Right kidney (tissue), 1 donor: Measurements from ENCODE around the gene SLC9C2.
"Not testable (repeated sequence)": the region's sequence is repeated elsewhere in the genome, so short reads cannot be mapped to it uniquely, and the experiment has no call there.

Experiments
- DNase-seq: peaks from one replicate; pipeline ENCODE4 v3.0.0-alpha.2; 2016

SLC9C2 gene

GRCh38 chr1:173529106-173529505 is 73.8 kb downstream of the SLC9C2 start:
- no peak for DNase-seq

- DNase-seq, result no peak
These were observed 75.6 kb downstream of the SLC9C2 start for GRCh38 chr1:173527151-173527826.

- DNase-seq, result no peak
These were observed 76.9 kb downstream of the SLC9C2 start for GRCh38 chr1:173525926-173526325.

- no peak for DNase-seq
These were observed 79.5 kb downstream of the SLC9C2 start for GRCh38 chr1:173523329-173523728.

GRCh38 chr1:173520799-173521198 is 82.1 kb downstream of the SLC9C2 start:
- DNase-seq, result no peak

GRCh38 chr1:173514503-173514902 is 88.4 kb downstream of the SLC9C2 start:
- not testable (repeated sequence) for DNase-seq

GRCh38 chr1:173509797-173510196 is 93.1 kb downstream of the SLC9C2 start:
- no peak for DNase-seq

GRCh38 chr1:173508541-173508940 is 94.3 kb downstream of the SLC9C2 start:
- DNase-seq, result no peak

GRCh38 chr1:173507847-173508209 is 95.0 kb downstream of the SLC9C2 start:
- no peak for DNase-seq

GRCh38 chr1:173507205-173507846 is 95.5 kb downstream of the SLC9C2 start:
- peak; percentile 59 for DNase-seq

GRCh38 chr1:173506437-173506836 is 96.4 kb downstream of the SLC9C2 start:
- DNase-seq, result no peak

GRCh38 chr1:173505391-173505790 is 97.5 kb downstream of the SLC9C2 start:
- no peak for DNase-seq

GRCh38 chr1:173504268-173504667 is 98.6 kb downstream of the SLC9C2 start:
- no peak for DNase-seq

- DNase-seq, result no peak
These were observed 99.5 kb downstream of the SLC9C2 start for GRCh38 chr1:173503391-173503790.

GRCh38 chr1:173502104-173502503 is 100.8 kb downstream of the SLC9C2 start:
- DNase-seq, result no peak

GRCh38 chr1:173499729-173500128 is 103.1 kb downstream of the SLC9C2 start:
- no peak for DNase-seq

- no peak for DNase-seq
These were observed 106.0 kb downstream of the SLC9C2 start for GRCh38 chr1:173496757-173497320.

GRCh38 chr1:173495609-173496267 is 107.1 kb downstream of the SLC9C2 start:
- no peak for DNase-seq

GRCh38 chr1:173493125-173493524 is 109.7 kb downstream of the SLC9C2 start:
- DNase-seq, result not testable (repeated sequence)

- DNase-seq, result no peak
These were observed 111.4 kb downstream of the SLC9C2 start for GRCh38 chr1:173491508-173491907.

- DNase-seq, result no peak
These were observed 112.9 kb downstream of the SLC9C2 start for GRCh38 chr1:173489929-173490328.

- no peak for DNase-seq
These were observed 113.7 kb downstream of the SLC9C2 start for GRCh38 chr1:173489149-173489600.

GRCh38 chr1:173488001-173488400 is 114.9 kb downstream of the SLC9C2 start:
- no peak for DNase-seq
